H9 (cell line): Measurements from ENCODE around the gene RGL2. TPM values are rescaled to one million over a fixed set of nuclear protein-coding genes. Genes with fewer than 3 reads are reported as not detected.
A peak's percentile ranks its signal among the peaks of the same experiment; 100 is the strongest.
"Not testable (repeated sequence)": the region's sequence is repeated elsewhere in the genome, so short reads cannot be mapped to it uniquely, and the experiment has no call there.

Source experiments
- DNase-seq: peaks from one replicate; pipeline ENCODE4 v3.0.0-alpha.2; 2017
- H2AFZ ChIP-seq: one replicate; pipeline ENCODE4 v1.6.1; 2013; ENCODE audit warnings: mild to moderate bottlenecking, low read length, control low read depth, moderate library complexity
- H2AK5ac ChIP-seq: 2 replicates; pipeline ENCODE4 v1.6.1; 2013; ENCODE audit warnings: low read length, control low read depth, mixed read lengths; ENCODE audit not compliant: insufficient read length
- H2BK120ac ChIP-seq: one replicate; pipeline ENCODE4 v1.6.1; 2013; ENCODE audit warnings: low read depth, mild to moderate bottlenecking, low read length, control low read depth, inconsistent platforms; ENCODE audit not compliant: poor library complexity, severe bottlenecking
- H2BK12ac ChIP-seq: 2 replicates; pipeline ENCODE4 v1.6.1; 2013; ENCODE audit warnings: low read length, control low read depth, mixed read lengths, low read depth; ENCODE audit not compliant: insufficient read length
- H2BK15ac ChIP-seq: 2 replicates; pipeline ENCODE4 v1.6.1; 2013; ENCODE audit warnings: low read depth, low read length, control low read depth
- H2BK20ac ChIP-seq: one replicate; pipeline ENCODE4 v1.6.1; 2013; ENCODE audit warnings: low read depth, mild to moderate bottlenecking, low read length, control low read depth, inconsistent platforms; ENCODE audit not compliant: poor library complexity, severe bottlenecking
- H2BK5ac ChIP-seq: 2 replicates; pipeline ENCODE4 v1.6.1; 2013; ENCODE audit warnings: low read length, control low read depth, mixed read lengths; ENCODE audit not compliant: insufficient read length
- H3K14ac ChIP-seq: 2 replicates; pipeline ENCODE4 v1.6.1; 2013; ENCODE audit warnings: low read length, control low read depth; ENCODE audit not compliant: insufficient read depth
- H3K18ac ChIP-seq: 2 replicates; pipeline ENCODE4 v1.6.1; 2013; ENCODE audit warnings: low read depth, mild to moderate bottlenecking, mixed read lengths, low read length, control low read depth; ENCODE audit not compliant: insufficient read length
- H3K23ac ChIP-seq: 2 replicates; pipeline ENCODE4 v1.6.1; 2013; ENCODE audit warnings: low read length, control low read depth, mixed read lengths, low read depth; ENCODE audit not compliant: insufficient read length
- H3K23me2 ChIP-seq: 2 replicates; pipeline ENCODE4 v1.6.1; 2013; ENCODE audit warnings: low read depth, mild to moderate bottlenecking, mixed read lengths, low read length, control low read depth; ENCODE audit not compliant: insufficient read length, poor library complexity, severe bottlenecking
- H3K27ac ChIP-seq: 2 replicates; pipeline ENCODE4 v1.5.1; 2013; ENCODE audit warnings: low read length, control low read depth, mixed read lengths, low read depth; ENCODE audit not compliant: insufficient read length
- H3K27me3 ChIP-seq: 2 replicates; pipeline ENCODE4 v1.6.1; 2013; ENCODE audit warnings: low read length, control low read depth, inconsistent platforms; ENCODE audit not compliant: insufficient read depth
- H3K4ac ChIP-seq: 2 replicates; pipeline ENCODE4 v1.6.1; 2013; ENCODE audit warnings: low read depth, mild to moderate bottlenecking, control low read depth, inconsistent platforms, low read length, moderate library complexity
- H3K4me1 ChIP-seq: 2 replicates; pipeline ENCODE4 v1.6.1; 2013; ENCODE audit warnings: low read length, control low read depth, inconsistent platforms; ENCODE audit not compliant: insufficient read depth
- H3K4me2 ChIP-seq: 2 replicates; pipeline ENCODE4 v1.6.1; 2013; ENCODE audit warnings: low read length, control low read depth, mixed read lengths; ENCODE audit not compliant: insufficient read length, insufficient read depth
- H3K56ac ChIP-seq: 2 replicates; pipeline ENCODE4 v1.6.1; 2013; ENCODE audit warnings: low read depth, mild to moderate bottlenecking, mixed read lengths, low read length, control low read depth; ENCODE audit not compliant: insufficient read length
- H3K79me1 ChIP-seq: 2 replicates; pipeline ENCODE4 v1.6.1; 2013; ENCODE audit warnings: low read depth, mild to moderate bottlenecking, moderate library complexity, low read length, control low read depth, inconsistent platforms; ENCODE audit not compliant: insufficient read depth, poor library complexity, severe bottlenecking
- H3K79me2 ChIP-seq: 2 replicates; pipeline ENCODE4 v1.6.1; 2013; ENCODE audit warnings: low read length, control low read depth, inconsistent platforms; ENCODE audit not compliant: insufficient read depth
- H3K9ac ChIP-seq: 2 replicates; pipeline ENCODE4 v1.6.1; 2013; ENCODE audit warnings: low read length, control low read depth, mixed read lengths; ENCODE audit not compliant: insufficient read length; ENCODE audit errors: extremely low read depth
- H3K9me3 ChIP-seq: one replicate; pipeline ENCODE4 v1.6.1; 2013; ENCODE audit warnings: low read depth, low read length, inconsistent platforms; ENCODE audit not compliant: control insufficient read depth
- H3T11ph ChIP-seq: one replicate; pipeline ENCODE4 v1.6.1; 2013; ENCODE audit warnings: mild to moderate bottlenecking, low read length, control low read depth, inconsistent platforms
- H4K20me1 ChIP-seq: one replicate; pipeline ENCODE4 v1.6.1; 2013; ENCODE audit not compliant: control insufficient read depth, insufficient read length, insufficient read depth
- H4K5ac ChIP-seq: 2 replicates; pipeline ENCODE4 v1.6.1; 2013; ENCODE audit warnings: low read depth, mild to moderate bottlenecking, mixed read lengths, low read length, control low read depth; ENCODE audit not compliant: insufficient read length
- H4K8ac ChIP-seq: replicated peaks from 2 replicates; pipeline ENCODE4 v1.6.1; 2013; ENCODE audit warnings: low read length, control low read depth, mixed read lengths, low read depth; ENCODE audit not compliant: insufficient read length
- H4K91ac ChIP-seq: 2 replicates; pipeline ENCODE4 v1.6.1; 2013; ENCODE audit warnings: low read depth, mild to moderate bottlenecking, moderate library complexity, mixed read lengths, low read length, control low read depth; ENCODE audit not compliant: insufficient read length
- H3K27ac Mint-ChIP-seq, 3 experiments: 2 replicates in 2 of 3; 3 replicates in 1 of 3; pipeline ENCODE4 v1.8.0; 2020 to 2021; ENCODE audit warnings: mixed read lengths in 3 of 3, mild to moderate bottlenecking in 1 of 3, moderate library complexity in 1 of 3
- H3K27me3 Mint-ChIP-seq: 2 replicates; pipeline ENCODE4 v1.8.0; 2021; ENCODE audit warnings: low read depth, mild to moderate bottlenecking, moderate library complexity, mixed read lengths
- H3K36me3 Mint-ChIP-seq, 3 experiments: 2 replicates in 2 of 3; 3 replicates in 1 of 3; pipeline ENCODE4 v1.8.0; 2020 to 2021; ENCODE audit warnings: low read depth in 3 of 3, mixed read lengths in 3 of 3; ENCODE audit not compliant: insufficient read depth in 1 of 3
- H3K4me1 Mint-ChIP-seq, 2 experiments: 2 replicates each; pipeline ENCODE4 v1.8.0; 2020; ENCODE audit warnings: mixed read lengths in 2 of 2
- H3K4me3 Mint-ChIP-seq, 2 experiments: 2 replicates in 1 of 2; 3 replicates in 1 of 2; pipeline ENCODE4 v1.8.0; 2020 to 2021; ENCODE audit warnings: mild to moderate bottlenecking in 2 of 2, mixed read lengths in 2 of 2, moderate library complexity in 1 of 2
- H3K9me3 Mint-ChIP-seq, 2 experiments: 2 replicates in 1 of 2; 3 replicates in 1 of 2; pipeline ENCODE4 v1.8.0; 2020; ENCODE audit warnings: mild to moderate bottlenecking in 2 of 2, mixed read lengths in 2 of 2, moderate library complexity in 1 of 2
- WGBS: extraction: QIAGEN DNeasy Blood & Tissue Kit; methylation state at CpG from one replicate; pipeline ENCODE4 v1.1.7; 2013; ENCODE audit warnings: missing lambda C conversion rate, low lambda C conversion rate, mixed read lengths; ENCODE audit not compliant: insufficient read length; ENCODE audit errors: extremely low coverage; 5-methylcytosine and 5-hydroxymethylcytosine counted together
- total RNA-seq: library from RNA; stranded (reverse); gene quantifications from 2 replicates; pipeline ENCODE4 v1.2.1, GENCODE V29; 2021
- TF ChIP-seq, protein P1 (sequence below): fragments of 200-600 bp; sonication (generic); conservative IDR thresholded peaks from 3 replicates; pipeline ENCODE4 v1.8.0; 2021; ENCODE audit warnings: antibody characterized with exemption, mild to moderate bottlenecking

Gene RGL2
- total RNA-seq, 1 experiment from 2014 or later: 74.3 TPM

DNA sequence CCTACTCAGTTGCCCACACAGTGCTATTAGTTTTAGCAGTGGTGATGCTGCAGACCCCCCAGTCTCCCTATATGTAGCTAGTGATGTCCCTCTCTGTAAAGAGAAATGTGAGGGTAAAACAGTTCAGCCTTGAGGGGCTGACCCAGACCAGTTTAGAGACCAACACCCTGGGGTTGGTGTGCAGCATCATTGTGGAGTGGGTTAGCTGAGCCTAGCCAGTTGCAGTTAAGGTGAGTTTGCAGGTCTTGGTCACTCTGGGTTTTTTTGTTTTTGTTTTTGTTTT is 22.2 kb downstream of the RGL2 start:
- peaks cover 23% of the 10 kb centered on the region; the same call in 1 of the 2 replicates for H3K79me2 ChIP-seq
- peak overlapping the region; percentile 85 for H3K4me2 ChIP-seq
- H2BK12ac ChIP-seq: no peak overlapping the region
- Mint-ChIP-seq H3K27me3 (no peaks in the 10 kb centered on the region; the same call in 1 of the 2 replicates), H3K9me3 (no peaks in the 10 kb centered on the region; a peak in 1 of 5 replicates), H3K4me1 (peaks cover 39 to 52% of the 10 kb centered on the region in 2 experiments), H3K4me3 (peak overlapping the region; percentile 89 to 94), H3K36me3 (peaks cover 41 to 80% (median 60%) of the 10 kb centered on the region in 3 experiments), H3K27ac (peak overlapping the region; percentile 87 to 97 (median 93); a peak in 5 of 7 replicates)
- H3K27ac ChIP-seq: no peak overlapping the region
- H3K27me3 ChIP-seq: no peaks in the 10 kb centered on the region
- H4K8ac ChIP-seq: no peak overlapping the region
- H3K9ac ChIP-seq: peak overlapping the region; percentile 21
- H3T11ph ChIP-seq: no peak overlapping the region
- TF ChIP-seq, protein P1, sequence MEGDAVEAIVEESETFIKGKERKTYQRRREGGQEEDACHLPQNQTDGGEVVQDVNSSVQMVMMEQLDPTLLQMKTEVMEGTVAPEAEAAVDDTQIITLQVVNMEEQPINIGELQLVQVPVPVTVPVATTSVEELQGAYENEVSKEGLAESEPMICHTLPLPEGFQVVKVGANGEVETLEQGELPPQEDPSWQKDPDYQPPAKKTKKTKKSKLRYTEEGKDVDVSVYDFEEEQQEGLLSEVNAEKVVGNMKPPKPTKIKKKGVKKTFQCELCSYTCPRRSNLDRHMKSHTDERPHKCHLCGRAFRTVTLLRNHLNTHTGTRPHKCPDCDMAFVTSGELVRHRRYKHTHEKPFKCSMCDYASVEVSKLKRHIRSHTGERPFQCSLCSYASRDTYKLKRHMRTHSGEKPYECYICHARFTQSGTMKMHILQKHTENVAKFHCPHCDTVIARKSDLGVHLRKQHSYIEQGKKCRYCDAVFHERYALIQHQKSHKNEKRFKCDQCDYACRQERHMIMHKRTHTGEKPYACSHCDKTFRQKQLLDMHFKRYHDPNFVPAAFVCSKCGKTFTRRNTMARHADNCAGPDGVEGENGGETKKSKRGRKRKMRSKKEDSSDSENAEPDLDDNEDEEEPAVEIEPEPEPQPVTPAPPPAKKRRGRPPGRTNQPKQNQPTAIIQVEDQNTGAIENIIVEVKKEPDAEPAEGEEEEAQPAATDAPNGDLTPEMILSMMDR: no peak
- H3K56ac ChIP-seq: no peak overlapping the region
- H2BK120ac ChIP-seq: no peak overlapping the region
- no peak overlapping the region for H2BK5ac ChIP-seq
- H3K23me2 ChIP-seq: peaks cover 13% of the 10 kb centered on the region
- H3K18ac ChIP-seq: no peak overlapping the region
- no peak overlapping the region for H4K5ac ChIP-seq
- no peak overlapping the region for H2BK15ac ChIP-seq
- H2BK20ac ChIP-seq: no peak overlapping the region
- no peaks in the 10 kb centered on the region for H3K79me1 ChIP-seq
- no peak overlapping the region for H3K4ac ChIP-seq
- H3K14ac ChIP-seq: no peak overlapping the region
- H4K91ac ChIP-seq: no peak overlapping the region
- no peaks in the 10 kb centered on the region; the same call in 1 of the 2 replicates for H3K4me1 ChIP-seq
- DNase-seq: peak; percentile 38
- H4K20me1 ChIP-seq: no peaks in the 10 kb centered on the region
- H2AFZ ChIP-seq: no peak overlapping the region
- no peaks in the 10 kb centered on the region for H3K9me3 ChIP-seq
- no peak overlapping the region for H2AK5ac ChIP-seq
- no peak overlapping the region for H3K23ac ChIP-seq

DNA sequence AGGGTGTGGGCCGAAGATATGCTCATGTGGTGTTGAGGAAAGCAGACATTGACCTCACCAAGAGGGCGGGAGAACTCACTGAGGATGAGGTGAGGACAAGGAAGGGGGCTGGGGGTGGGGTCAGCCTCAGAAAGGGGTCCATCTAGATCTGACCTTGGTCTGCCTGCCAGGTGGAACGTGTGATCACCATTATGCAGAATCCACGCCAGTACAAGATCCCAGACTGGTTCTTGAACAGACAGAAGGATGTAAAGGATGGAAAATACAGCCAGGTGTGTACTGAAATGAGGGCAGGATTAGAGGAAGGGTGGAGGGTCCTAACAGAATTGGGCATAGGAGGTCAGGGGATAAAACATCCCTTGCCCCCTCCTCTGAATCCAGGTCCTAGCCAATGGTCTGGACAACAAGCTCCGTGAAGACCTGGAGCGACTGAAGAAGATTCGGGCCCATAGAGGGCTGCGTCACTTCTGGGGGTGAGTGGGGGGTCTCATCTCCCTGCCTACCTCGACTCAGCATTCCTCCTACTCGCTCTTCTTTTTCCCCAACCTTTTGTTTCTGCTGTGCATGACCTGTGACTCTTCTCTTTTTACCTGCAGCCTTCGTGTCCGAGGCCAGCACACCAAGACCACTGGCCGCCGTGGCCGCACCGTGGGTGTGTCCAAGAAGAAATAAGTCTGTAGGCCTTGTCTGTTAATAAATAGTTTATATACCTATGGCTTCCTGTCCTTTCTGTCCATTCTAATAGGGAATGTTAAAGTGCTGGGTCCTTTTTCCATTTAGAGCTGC is 22.8 kb downstream of the RGL2 start:
- not testable (repeated sequence) for DNase-seq, H3K27me3 Mint-ChIP-seq, H3K56ac ChIP-seq, H3K23ac ChIP-seq, H2AFZ ChIP-seq, H2BK120ac ChIP-seq, H3K27me3 ChIP-seq, H2BK15ac ChIP-seq, H3K4me1 ChIP-seq, H2BK20ac ChIP-seq, H3K18ac ChIP-seq, H3K79me1 ChIP-seq, H3T11ph ChIP-seq, H3K9me3 ChIP-seq, H2AK5ac ChIP-seq, H3K9me3 Mint-ChIP-seq, H3K4ac ChIP-seq, H4K5ac ChIP-seq, H4K20me1 ChIP-seq, H3K14ac ChIP-seq, H2BK12ac ChIP-seq, H4K91ac ChIP-seq, H4K8ac ChIP-seq, H2BK5ac ChIP-seq
- H3K27ac ChIP-seq: peak overlapping the region; percentile 43
- peak overlapping the region; percentile 15 for H3K9ac ChIP-seq
- Mint-ChIP-seq H3K27ac (peak overlapping the region; percentile 42 to 100 (median 97)), H3K36me3 (peaks cover 41 to 74% (median 56%) of the 10 kb centered on the region in 3 experiments), H3K4me1 (peaks cover 39 to 52% of the 10 kb centered on the region in 2 experiments), H3K4me3 (peak overlapping the region; percentile 89 to 94)
- peaks cover 13% of the 10 kb centered on the region for H3K23me2 ChIP-seq
- peak overlapping the region; percentile 85 for H3K4me2 ChIP-seq
- H3K79me2 ChIP-seq: peaks cover 23% of the 10 kb centered on the region; the same call in 1 of the 2 replicates
- no CpG with 5 or more reads among the region's 16 CpGs for WGBS
